22Rv1 (cell line): ENCODE results near the gene CGNL1.

Experiments used
- H3K27ac ChIP-seq: fragments of 450-650 bp; 2 replicates; pipeline ENCODE4 v1.5.1; 2017
- CTCF ChIP-seq: fragments of 450-650 bp; IDR thresholded peaks from 2 replicates; pipeline ENCODE4 v1.5.1; 2017; ENCODE audit warnings: mild to moderate bottlenecking
- ZFX ChIP-seq: fragments of 450-650 bp; IDR thresholded peaks from 2 replicates; pipeline ENCODE4 v1.6.1; 2017; ENCODE audit warnings: antibody characterized with exemption, borderline replicate concordance

Gene CGNL1

GRCh38 chr15:57353317-57353804 is 22.9 kb upstream of the CGNL1 start:
- no peak overlapping the region for H3K27ac ChIP-seq
- TF ChIP-seq CTCF (no peak), ZFX (no peak)

GRCh38 chr15:57354436-57355123 is 21.7 kb upstream of the CGNL1 start:
- no peak overlapping the region for H3K27ac ChIP-seq
- TF ChIP-seq ZFX: no peak
- TF ChIP-seq CTCF: no peak

- no peak overlapping the region for H3K27ac ChIP-seq
- TF ChIP-seq ZFX (no peak), CTCF (no peak)
Observed at GRCh38 chr15:57355259-57355658, 21.0 kb upstream of the CGNL1 start.

- TF ChIP-seq CTCF: no peak
- no peak for TF ChIP-seq ZFX
- H3K27ac ChIP-seq: no peak overlapping the region
Observed at GRCh38 chr15:57356178-57356577, 20.1 kb upstream of the CGNL1 start.

GRCh38 chr15:57356636-57357035 is 19.7 kb upstream of the CGNL1 start:
- no peak overlapping the region for H3K27ac ChIP-seq

GRCh38 chr15:57357799-57358198 is 18.5 kb upstream of the CGNL1 start:
- no peak overlapping the region for H3K27ac ChIP-seq

More at GRCh38 chr15:57356636-57357035, 19.7 kb upstream of the CGNL1 start:
- TF ChIP-seq CTCF (no peak), ZFX (no peak)

GRCh38 chr15:57358571-57358970 is 17.7 kb upstream of the CGNL1 start:
- H3K27ac ChIP-seq: no peak overlapping the region
- no peak for TF ChIP-seq CTCF

More at GRCh38 chr15:57357799-57358198, 18.5 kb upstream of the CGNL1 start:
- no peak for TF ChIP-seq ZFX
- no peak for TF ChIP-seq CTCF
